Stimulated activated CD8-positive, alpha-beta memory T cell treated with anti-CD3 and anti-CD28 coated beads, Interleukin-12 subunit alpha, Interleukin-12 subunit beta, amount 100 ng/mL, for 24 hours (primary cell): ENCODE results near the gene LUC7L2.
"Not testable (repeated sequence)": the region's sequence is repeated elsewhere in the genome, so short reads cannot be mapped to it uniquely, and the experiment has no call there.

Experiments used
- DNase-seq: peaks from one replicate; pipeline ENCODE4 v3.0.0-alpha.2; 2020; ENCODE audit errors: extremely low read depth

LUC7L2 gene

DNA sequence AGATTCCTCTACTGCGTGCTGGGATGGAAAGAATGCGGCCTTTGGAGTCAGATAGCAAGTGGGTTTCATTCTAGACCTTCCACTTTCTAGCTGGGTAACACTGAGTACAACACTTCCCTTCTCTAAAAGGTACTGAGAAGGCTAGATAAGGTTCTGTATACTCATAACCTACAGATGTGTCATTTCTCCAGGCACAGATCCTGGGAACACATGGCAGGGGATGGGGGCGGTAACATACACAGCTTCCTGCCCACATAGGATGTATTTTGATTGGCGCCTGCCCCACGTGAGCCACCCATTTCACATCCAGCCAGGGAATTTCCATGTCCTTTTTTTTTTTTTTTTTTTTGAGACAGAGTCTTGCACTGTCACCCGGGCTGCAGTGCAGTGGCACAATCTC, 91.9 kb downstream of the LUC7L2 start:
- no peak for DNase-seq

DNA sequence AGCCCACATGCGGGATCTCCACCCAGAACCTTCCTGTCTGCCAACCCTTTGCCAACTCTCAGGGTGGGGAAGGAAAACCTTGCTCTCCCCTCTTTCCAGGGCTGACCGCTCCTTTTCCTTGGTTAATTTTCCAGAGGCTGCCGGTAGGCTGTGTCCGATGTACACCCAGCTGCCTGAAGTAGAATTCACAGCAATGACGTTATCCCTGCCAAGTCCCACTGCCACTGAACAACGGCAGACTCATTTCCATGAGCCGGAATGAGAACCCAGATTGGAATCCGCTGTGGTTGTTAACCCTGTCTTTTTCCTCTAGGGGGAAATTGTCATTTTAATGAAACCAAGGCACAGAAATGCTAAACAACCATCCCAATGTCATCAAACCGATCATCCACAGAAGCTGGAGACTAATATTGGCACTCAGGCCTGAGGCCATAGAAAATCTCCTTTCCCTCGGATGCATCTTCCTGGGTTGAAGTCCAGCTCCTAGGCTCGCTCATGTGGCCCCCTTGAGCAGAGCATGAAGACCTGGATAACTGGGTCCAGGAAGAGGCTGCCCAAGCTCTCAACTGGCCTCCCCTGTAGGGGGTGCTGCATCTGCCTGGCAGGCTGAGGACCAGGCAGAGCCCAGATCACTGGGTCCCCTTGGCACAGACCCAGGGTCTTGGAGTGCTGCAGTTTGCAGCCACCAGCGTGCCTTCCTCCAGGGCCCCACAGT, 93.4 kb downstream of the LUC7L2 start:
- DNase-seq: no peak

DNA sequence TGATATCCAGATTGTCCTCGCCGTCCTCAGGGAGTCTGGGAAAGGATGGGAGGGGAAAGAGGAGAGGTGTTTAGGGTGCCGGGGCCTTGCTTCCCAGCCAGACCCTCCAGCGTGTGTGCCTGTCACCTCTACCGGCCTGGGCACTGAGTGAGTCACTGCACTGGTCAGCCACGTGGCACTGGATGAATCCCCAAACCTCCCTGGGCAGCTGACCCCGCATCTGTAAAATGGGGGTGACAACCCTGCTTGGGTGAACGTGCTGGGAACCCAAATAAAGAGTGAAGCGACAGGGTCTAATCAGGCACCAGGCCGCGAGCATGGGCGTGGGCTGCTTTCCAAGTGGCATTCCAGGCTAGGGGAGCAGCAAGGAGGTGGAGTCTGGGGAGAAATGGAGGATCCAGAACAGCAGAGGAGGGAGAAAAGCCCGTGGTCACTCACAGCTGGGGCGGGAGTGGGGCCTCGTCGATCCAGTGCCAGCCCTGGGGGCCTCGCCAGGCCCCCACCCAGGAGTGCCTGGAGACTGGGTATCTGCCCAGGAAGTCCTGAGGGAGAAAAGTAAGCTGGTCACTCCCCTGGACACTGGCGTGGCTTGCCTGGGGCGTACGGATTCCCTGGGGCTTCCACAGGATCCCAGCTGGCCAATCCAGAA, 94.1 kb downstream of the LUC7L2 start:
- no peak for DNase-seq

DNA sequence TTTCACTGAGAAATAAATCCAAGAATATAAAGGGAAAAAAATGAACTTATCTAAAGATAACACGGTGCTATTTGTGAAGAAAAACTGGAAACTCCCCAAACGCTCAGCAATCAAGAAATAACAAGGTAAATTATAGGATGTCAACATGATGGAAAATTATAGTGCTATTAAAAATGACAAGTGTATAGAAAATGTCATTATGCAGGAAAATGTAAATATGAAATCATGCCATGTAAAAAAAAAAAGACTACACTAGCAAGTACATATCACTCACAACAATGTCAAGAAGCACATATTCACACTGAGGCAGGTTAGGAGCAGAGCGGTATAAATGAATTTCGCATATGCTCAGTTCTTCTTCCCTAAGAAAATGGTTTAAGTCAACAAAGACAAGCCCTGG, 96.1 kb downstream of the LUC7L2 start:
- DNase-seq: no peak

GRCh38 chr7:139456511-139456910, 96.8 kb downstream of the LUC7L2 start:
- no peak for DNase-seq

- DNase-seq: no peak
Measured at GRCh38 chr7:139457153-139457946, 97.7 kb downstream of the LUC7L2 start.

GRCh38 chr7:139463421-139463820, 103.7 kb downstream of the LUC7L2 start:
- not testable (repeated sequence) for DNase-seq

- not testable (repeated sequence) for DNase-seq
Measured at GRCh38 chr7:139464511-139464910, 104.8 kb downstream of the LUC7L2 start.

- DNase-seq: not testable (repeated sequence)
Measured at GRCh38 chr7:139465072-139465471, 105.4 kb downstream of the LUC7L2 start.

DNA sequence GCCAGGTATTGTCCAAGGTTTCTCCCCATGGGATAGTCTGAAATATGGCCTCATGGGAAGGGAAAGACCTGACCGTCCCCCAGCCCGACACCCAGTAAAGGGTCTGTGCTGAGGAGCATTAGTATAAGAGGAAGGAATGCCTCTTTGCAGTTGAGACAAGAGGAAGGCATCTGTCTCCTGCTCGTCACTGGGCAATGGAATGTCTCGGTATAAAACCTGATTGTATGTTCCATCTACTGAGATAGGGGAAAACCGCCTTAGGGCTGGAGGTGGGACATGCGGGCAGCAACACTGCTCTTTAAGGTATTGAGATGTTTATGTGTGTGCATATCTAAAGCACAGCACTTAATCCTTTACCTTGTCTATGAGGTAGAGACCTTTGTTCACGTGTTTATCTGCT, 108.0 kb downstream of the LUC7L2 start:
- not testable (repeated sequence) for DNase-seq

DNA sequence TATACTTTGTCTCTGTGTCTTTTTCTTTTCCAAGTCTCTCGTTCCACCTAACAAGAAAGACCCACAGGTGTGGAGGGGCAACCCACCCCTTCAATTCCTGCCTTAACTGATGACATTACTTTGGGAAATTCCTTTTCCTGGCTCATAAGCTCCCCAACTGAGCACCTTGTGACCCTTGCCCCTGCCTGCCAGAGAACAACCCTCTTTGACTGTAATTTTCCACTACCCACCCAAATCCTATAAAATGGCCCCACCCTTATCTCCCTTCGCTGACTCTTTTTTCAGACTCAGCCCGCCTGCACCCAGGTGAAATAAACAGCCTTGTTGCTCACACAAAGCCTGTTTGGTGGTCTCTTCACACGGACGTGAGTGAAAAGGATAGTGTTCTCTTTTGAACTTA, 108.6 kb downstream of the LUC7L2 start:
- DNase-seq: not testable (repeated sequence)

GRCh38 chr7:139471740-139472353, 112.2 kb downstream of the LUC7L2 start:
- DNase-seq: no peak
